ENCODE measurements around the gene GPC6. TPM values are rescaled to one million over a fixed set of nuclear protein-coding genes. Genes with fewer than 3 reads are reported as not detected.

Gene GPC6
- total and polyA plus RNA-seq, 2 donors (not counting 3 experiments of a cell fraction or from before 2014, with no cell fraction given): 0.01 TPM; not detected in 1

DNA sequence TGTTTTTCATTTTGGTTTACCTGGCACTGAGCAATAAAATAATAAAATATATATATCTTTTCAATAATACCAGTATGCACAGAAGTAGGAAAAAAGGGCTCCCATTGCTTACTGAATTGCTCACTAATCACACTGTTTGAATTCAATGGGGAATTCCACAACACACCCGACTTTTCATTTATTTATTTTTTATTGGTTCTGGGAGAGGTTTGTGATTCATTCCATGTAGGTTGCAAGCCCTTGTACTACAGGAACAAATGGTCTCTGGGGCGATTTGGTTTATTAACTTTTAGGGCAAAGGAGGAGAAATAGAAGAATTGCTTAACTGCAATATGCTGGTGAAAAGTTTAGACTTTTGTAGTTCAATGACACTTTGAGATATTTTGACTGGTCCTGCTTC is 1045.4 kb downstream of the GPC6 start:
- no peaks in the 10 kb centered on the region for H3K36me3 ChIP-seq (ENCODE audit: control insufficient read depth in 2 of 2, extremely low read depth in 1 of 2, insufficient read depth in 2 of 2, low read length in 2 of 2)
- CTCF ChIA-PET: no interaction called here
- H3K4me1 ChIP-seq (ENCODE audit: control insufficient read depth, extremely low read depth, insufficient read depth, low read length): no peaks in the 10 kb centered on the region
- no peaks in the 10 kb centered on the region for H3K27me3 ChIP-seq (ENCODE audit: control insufficient read depth in 2 of 2, insufficient read depth in 2 of 2, low read length in 2 of 2)
- H3K4me3 ChIP-seq (replicated peaks in 1 of 3; ENCODE audit: insufficient read depth in 1 of 3, low read depth in 1 of 3, low read length in 3 of 3): no peak overlapping the region
- no peak overlapping the region for H3K9ac ChIP-seq (replicated peaks; ENCODE audit: extremely low read depth, insufficient read depth, low read length)
- H3K79me2 ChIP-seq (ENCODE audit: control insufficient read depth, insufficient read depth, low read length): no peaks in the 10 kb centered on the region
- no peaks in the 10 kb centered on the region for H3K9me3 ChIP-seq (replicated peaks; ENCODE audit: control insufficient read depth, insufficient read depth, low read length)
- dilution Hi-C loops (cut with MboI; ENCODE audit: extremely low pct_ligation_motif_present, low sequenced_read_pairs): no loop called here
- BruUV-seq (replicated peaks): no TSS peak
- H3K9me1 ChIP-seq (replicated peaks; ENCODE audit: control insufficient read depth, extremely low read depth, insufficient read depth, low read length): no peaks in the 10 kb centered on the region
- FAIRE-seq (no peak), DNase-seq (ENCODE audit: low read depth, low spot score) (no peak)
- TF ChIP-seq FOS (IDR thresholded peaks at IDR 0.05; ENCODE audit: borderline replicate concordance, insufficient read depth, low read length) (no peak), EZH2 (IDR thresholded peaks at IDR 0.05; ENCODE audit: borderline replicate concordance, low read depth, low read length, severe bottlenecking) (no peak), POLR2AphosphoS5 (IDR thresholded peaks at IDR 0.05; ENCODE audit: insufficient read depth, low read depth, low read length) (no peak), POLR2A (IDR thresholded peaks at IDR 0.05; ENCODE audit: low read depth, low read length) (no peak), GATA2 (IDR thresholded peaks at IDR 0.05; ENCODE audit: insufficient read depth, insufficient read length, low read depth, low read length) (no peak), JUN (IDR thresholded peaks at IDR 0.05; ENCODE audit: borderline replicate concordance, insufficient read depth, insufficient read length, low read depth) (no peak), MYC (IDR thresholded peaks at IDR 0.05; ENCODE audit: low read depth, low read length) (no peak)
- TF ChIP-seq, protein P1, sequence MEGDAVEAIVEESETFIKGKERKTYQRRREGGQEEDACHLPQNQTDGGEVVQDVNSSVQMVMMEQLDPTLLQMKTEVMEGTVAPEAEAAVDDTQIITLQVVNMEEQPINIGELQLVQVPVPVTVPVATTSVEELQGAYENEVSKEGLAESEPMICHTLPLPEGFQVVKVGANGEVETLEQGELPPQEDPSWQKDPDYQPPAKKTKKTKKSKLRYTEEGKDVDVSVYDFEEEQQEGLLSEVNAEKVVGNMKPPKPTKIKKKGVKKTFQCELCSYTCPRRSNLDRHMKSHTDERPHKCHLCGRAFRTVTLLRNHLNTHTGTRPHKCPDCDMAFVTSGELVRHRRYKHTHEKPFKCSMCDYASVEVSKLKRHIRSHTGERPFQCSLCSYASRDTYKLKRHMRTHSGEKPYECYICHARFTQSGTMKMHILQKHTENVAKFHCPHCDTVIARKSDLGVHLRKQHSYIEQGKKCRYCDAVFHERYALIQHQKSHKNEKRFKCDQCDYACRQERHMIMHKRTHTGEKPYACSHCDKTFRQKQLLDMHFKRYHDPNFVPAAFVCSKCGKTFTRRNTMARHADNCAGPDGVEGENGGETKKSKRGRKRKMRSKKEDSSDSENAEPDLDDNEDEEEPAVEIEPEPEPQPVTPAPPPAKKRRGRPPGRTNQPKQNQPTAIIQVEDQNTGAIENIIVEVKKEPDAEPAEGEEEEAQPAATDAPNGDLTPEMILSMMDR (IDR thresholded peaks at IDR 0.05; ENCODE audit: extremely low read depth in 1 of 2, insufficient read depth in 1 of 2, low read depth in 1 of 2, low read length in 2 of 2): no peak
- TF ChIP-seq, protein P2, sequence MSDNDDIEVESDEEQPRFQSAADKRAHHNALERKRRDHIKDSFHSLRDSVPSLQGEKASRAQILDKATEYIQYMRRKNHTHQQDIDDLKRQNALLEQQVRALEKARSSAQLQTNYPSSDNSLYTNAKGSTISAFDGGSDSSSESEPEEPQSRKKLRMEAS (IDR thresholded peaks at IDR 0.05; ENCODE audit: insufficient read depth, insufficient read length): no peak
- no peak overlapping the region for H3K4me2 ChIP-seq (ENCODE audit: insufficient read depth, low read length)
- H2AFZ ChIP-seq (ENCODE audit: low read depth, low read length): no peak overlapping the region
- intact Hi-C loops (cut with micrococcal nuclease): no loop called here
- POLR2A ChIA-PET: no interaction called here
- H4K20me1 ChIP-seq (replicated peaks; ENCODE audit: control insufficient read depth, extremely low read depth, insufficient read depth, low read length): no peaks in the 10 kb centered on the region
- H3K27ac ChIP-seq (ENCODE audit: insufficient read depth, low read depth, low read length): no peak overlapping the region

Measured in endothelial cell of umbilical vein (primary cell).